BE2C (cell line): ENCODE measurements around the gene SLC6A12.

Source experiments
- DNase-seq: peaks from one replicate; pipeline ENCODE4 v3.0.0-alpha.2; 2020
- H3K27me3 ChIP-seq: fragments of 250-450 bp; sonication (Bioruptor Pico); 2 replicates; pipeline ENCODE4 v1.5.1; 2020; ENCODE audit warnings: mild to moderate bottlenecking
- H3K36me3 ChIP-seq: fragments of 250-450 bp; sonication (Bioruptor Pico); 2 replicates; pipeline ENCODE4 v1.5.1; 2020; ENCODE audit warnings: mild to moderate bottlenecking
- H3K4me1 ChIP-seq: fragments of 250-450 bp; sonication (Bioruptor Pico); 2 replicates; pipeline ENCODE4 v1.5.1; 2020
- H3K4me3 ChIP-seq: 2 replicates; pipeline ENCODE4 v1.5.1; 2011; ENCODE audit warnings: low read depth, low read length
- H3K9me3 ChIP-seq: fragments of 250-450 bp; sonication (Bioruptor Pico); 2 replicates; pipeline ENCODE4 v1.5.1; 2020
- TF ChIP-seq, protein P1 (sequence below): IDR thresholded peaks from 2 replicates; pipeline ENCODE4 v1.5.1; 2012; ENCODE audit warnings: mild to moderate bottlenecking, low read depth, low read length

The SLC6A12 gene

DNA sequence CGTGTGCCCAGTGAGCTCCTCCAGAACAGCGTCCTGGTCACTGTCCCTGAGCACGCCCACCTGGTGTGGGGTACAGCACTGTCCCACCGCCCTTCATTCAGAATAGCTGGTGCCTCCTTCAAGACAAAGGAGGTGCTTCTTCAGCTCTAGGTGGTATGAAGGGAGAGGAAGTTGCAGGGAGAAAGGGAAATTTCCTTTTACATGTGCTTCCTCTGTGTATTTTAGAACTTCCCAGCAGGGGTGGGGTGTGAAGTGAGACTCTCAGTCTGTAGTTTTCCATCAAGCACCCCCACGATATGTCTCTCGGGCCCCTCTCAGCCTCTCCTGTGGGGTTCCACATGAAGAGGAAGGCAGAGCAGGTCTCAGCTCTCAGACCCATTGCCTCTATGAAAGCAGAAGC lies 1.2 kb upstream of the SLC6A12 start:
- no peaks in the 10 kb centered on the region for H3K36me3 ChIP-seq
- TF ChIP-seq, protein P1, sequence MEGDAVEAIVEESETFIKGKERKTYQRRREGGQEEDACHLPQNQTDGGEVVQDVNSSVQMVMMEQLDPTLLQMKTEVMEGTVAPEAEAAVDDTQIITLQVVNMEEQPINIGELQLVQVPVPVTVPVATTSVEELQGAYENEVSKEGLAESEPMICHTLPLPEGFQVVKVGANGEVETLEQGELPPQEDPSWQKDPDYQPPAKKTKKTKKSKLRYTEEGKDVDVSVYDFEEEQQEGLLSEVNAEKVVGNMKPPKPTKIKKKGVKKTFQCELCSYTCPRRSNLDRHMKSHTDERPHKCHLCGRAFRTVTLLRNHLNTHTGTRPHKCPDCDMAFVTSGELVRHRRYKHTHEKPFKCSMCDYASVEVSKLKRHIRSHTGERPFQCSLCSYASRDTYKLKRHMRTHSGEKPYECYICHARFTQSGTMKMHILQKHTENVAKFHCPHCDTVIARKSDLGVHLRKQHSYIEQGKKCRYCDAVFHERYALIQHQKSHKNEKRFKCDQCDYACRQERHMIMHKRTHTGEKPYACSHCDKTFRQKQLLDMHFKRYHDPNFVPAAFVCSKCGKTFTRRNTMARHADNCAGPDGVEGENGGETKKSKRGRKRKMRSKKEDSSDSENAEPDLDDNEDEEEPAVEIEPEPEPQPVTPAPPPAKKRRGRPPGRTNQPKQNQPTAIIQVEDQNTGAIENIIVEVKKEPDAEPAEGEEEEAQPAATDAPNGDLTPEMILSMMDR = no peak
- DNase-seq = no peak
- H3K4me3 ChIP-seq = no peak overlapping the region
- no peaks in the 10 kb centered on the region for H3K9me3 ChIP-seq
- no peaks in the 10 kb centered on the region for H3K27me3 ChIP-seq
- H3K4me1 ChIP-seq = no peaks in the 10 kb centered on the region; the same call in 1 of the 2 replicates

DNA sequence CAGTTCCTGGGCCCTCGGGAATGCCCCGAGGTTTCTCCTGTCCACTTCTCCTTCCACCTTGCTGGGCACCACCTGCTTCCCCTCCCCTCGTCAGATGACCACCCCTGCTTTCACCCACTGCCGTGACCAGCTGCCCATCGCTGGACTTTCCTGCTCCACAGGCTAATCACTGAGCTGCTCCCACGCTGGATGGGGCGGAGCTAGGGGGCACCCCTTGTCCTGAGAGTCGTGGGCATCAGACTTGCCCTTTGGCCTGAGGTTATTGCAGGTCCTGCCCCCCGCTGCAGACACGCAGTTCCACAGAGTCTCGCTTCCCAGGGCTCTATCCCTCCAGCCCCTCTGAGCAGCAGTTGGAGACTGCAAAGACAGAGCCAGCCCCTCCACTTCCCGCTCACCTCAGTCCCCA lies 427 bp downstream of the SLC6A12 start:
- H3K4me3 ChIP-seq = peak overlapping the region; percentile 15
- no peaks in the 10 kb centered on the region for H3K9me3 ChIP-seq
- no peaks in the 10 kb centered on the region for H3K36me3 ChIP-seq
- TF ChIP-seq, protein P1 = no peak
- no peaks in the 10 kb centered on the region for H3K27me3 ChIP-seq
- no peaks in the 10 kb centered on the region; the same call in 1 of the 2 replicates for H3K4me1 ChIP-seq
- DNase-seq = no peak

DNA sequence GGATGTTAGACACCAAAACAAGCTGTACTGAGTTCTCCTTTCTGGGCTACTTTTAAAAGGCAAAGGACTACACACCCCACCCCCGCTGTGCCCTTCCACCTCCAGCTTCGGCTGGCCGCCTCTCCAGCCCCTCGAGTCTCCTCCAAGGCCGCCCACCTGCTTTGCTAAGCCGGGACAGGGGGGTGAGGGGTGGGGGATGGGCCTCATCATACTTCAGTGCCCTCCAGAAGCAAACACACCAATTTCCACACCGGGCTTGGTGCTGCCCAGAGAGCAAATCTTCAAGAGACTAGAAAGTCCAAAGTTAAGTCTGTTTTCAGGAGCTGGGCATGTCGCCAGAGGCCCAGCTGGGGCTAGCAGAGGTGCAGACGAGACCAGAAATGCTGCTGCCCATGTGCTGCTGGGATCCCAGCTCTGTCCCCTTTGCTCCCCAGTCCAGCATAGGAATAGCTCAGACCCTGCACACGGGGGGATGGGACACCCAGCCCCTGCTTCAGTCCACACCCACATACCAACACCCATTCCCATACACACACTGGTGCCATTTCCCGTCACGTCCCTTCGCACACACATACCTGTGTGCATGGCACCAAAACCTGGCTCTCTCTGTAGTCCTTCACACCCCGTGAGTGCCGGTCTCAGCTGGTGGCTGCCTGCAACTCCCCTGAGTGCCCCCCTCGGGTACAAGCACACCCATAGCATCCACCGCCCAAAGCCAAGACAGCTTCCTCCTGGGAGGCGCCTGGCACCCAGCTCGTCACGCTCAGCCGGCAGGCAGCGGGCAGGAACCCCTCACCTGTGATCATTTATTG lies 1.0 kb downstream of the SLC6A12 start:
- Histone ChIP-seq H3K36me3 (no peaks in the 10 kb centered on the region), H3K27me3 (no peaks in the 10 kb centered on the region), H3K4me1 (no peaks in the 10 kb centered on the region; the same call in 1 of the 2 replicates), H3K9me3 (no peaks in the 10 kb centered on the region), H3K4me3 (peak overlapping the region; percentile 15)
- DNase-seq = peak; percentile 30
- TF ChIP-seq, protein P1 = no peak

DNA sequence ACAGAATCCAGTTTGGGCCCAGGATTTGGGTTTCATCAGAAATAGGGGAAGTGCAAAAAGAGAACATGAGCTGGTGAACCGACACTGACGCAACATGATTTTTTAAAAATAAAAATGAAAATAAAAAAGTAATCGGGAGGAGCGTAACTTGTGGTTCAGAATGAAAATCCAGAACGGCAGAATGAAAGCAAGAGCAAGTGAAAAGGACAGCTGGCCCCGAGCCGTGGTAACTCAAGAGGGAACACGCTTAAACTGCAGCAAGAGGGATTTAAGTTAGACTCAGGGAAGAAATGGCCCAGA lies 1.6 kb downstream of the SLC6A12 start:
- no peak for DNase-seq
- no peaks in the 10 kb centered on the region for H3K9me3 ChIP-seq
- TF ChIP-seq, protein P1 = no peak
- no peaks in the 10 kb centered on the region for H3K36me3 ChIP-seq
- H3K4me1 ChIP-seq = no peaks in the 10 kb centered on the region; the same call in 1 of the 2 replicates
- H3K4me3 ChIP-seq = no peak overlapping the region
- H3K27me3 ChIP-seq = no peaks in the 10 kb centered on the region

DNA sequence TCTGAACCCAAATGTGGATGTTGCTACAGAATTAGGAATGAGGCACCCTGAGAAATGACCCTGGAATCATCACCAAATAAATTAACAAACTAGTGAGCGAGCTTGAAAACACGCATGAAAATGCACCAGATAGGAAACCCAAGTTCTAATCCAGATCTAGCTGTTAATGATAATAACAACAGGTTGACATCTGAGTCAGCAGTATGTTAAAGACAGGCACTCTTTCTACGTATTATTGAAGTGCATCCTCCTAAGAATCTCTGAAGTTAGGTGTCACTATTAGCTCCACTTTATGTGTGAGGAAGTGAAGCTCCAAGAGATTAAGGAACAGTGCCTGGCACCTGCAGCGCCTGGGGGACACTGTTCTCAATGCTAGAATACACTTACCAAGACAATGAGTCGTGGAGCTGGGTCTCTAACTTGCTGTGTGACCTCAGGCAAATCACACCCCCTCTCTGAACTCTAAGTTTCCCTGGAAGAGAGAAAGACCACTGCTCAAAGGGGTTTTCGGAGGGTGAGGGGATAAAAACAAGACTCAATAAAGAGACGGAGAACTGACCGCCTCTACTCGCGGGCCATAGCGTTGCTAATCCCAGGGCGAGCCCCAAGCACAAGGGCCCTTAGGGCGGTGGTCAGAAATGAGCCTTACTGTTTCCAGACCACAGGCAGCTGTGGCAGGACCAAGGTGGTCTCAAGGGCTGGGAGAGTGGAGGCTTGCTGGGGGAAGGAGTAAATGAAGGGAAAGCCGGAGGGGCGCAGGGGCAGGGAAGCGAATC lies 2.1 kb downstream of the SLC6A12 start:
- Histone ChIP-seq H3K9me3 (no peaks in the 10 kb centered on the region), H3K4me3 (no peak overlapping the region), H3K27me3 (no peaks in the 10 kb centered on the region), H3K36me3 (no peaks in the 10 kb centered on the region), H3K4me1 (no peaks in the 10 kb centered on the region; the same call in 1 of the 2 replicates)
- no peak for DNase-seq
- TF ChIP-seq, protein P1 = no peak

DNA sequence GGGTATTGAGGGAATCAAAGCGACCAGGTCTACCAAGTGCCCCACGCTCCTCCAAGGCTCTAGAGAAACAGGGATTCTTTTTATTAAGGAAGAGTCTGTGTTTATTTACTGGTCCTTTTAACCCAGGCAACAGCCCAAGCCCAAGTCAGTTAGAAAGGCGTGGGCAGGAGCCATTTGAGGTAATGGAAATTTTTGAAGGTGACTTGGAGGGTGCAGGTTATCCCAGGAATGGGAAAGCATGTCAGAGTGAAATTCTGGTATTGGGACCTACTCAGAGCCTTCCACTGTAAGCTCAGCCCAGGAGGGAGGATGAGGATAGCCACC lies 2.9 kb downstream of the SLC6A12 start:
- H3K9me3 ChIP-seq = no peaks in the 10 kb centered on the region
- TF ChIP-seq, protein P1 = no peak
- H3K4me1 ChIP-seq = no peaks in the 10 kb centered on the region; the same call in 1 of the 2 replicates
- no peaks in the 10 kb centered on the region for H3K36me3 ChIP-seq
- H3K27me3 ChIP-seq = no peaks in the 10 kb centered on the region
- no peak for DNase-seq
- no peak overlapping the region for H3K4me3 ChIP-seq
